NCI-H345 treated with DMSO at 0.1 percent for 48 hours (cell line): ENCODE data around the gene PDZK1.
"Not testable (repeated sequence)": the region's sequence is repeated elsewhere in the genome, so short reads cannot be mapped to it uniquely, and the experiment has no call there.

Source experiments
- DNase-seq: peaks from one replicate; lab custom pipeline; 2025; ENCODE audit not compliant: unreplicated experiment; lab: John Stamatoyannopoulos, UW

Gene PDZK1

GRCh38 chr1:145662502-145662901, 44.7 kb downstream of the PDZK1 start:
- DNase-seq = peak; percentile 91

GRCh38 chr1:145656245-145656943, 50.8 kb downstream of the PDZK1 start:
- DNase-seq = not testable (repeated sequence)

GRCh38 chr1:145643990-145644389, 63.2 kb downstream of the PDZK1 start:
- not testable (repeated sequence) for DNase-seq

- not testable (repeated sequence) for DNase-seq
Measured at GRCh38 chr1:145641886-145642285, 65.3 kb downstream of the PDZK1 start.

GRCh38 chr1:145636237-145636636, 70.9 kb downstream of the PDZK1 start:
- DNase-seq = not testable (repeated sequence)

- not testable (repeated sequence) for DNase-seq
Measured at GRCh38 chr1:145622177-145622576, 85.0 kb downstream of the PDZK1 start.
